Pancreas (tissue), 10 donors: ENCODE measurements around the gene TAPBP. TPM values are rescaled to one million over a fixed set of nuclear protein-coding genes. Genes with fewer than 3 reads are reported as not detected.
"Not testable (repeated sequence)": the region's sequence is repeated elsewhere in the genome, so short reads cannot be mapped to it uniquely, and the experiment has no call there.

Experiments
- ATAC-seq, 4 donors: fragments of 200-7000 bp; cut with Tn5 transposase; one replicate each; pipeline versions ENCODE4 v1.8.0 to v1.9.1; 2020; ENCODE audit warnings: mild to moderate bottlenecking in 4 of 4, moderate library complexity in 4 of 4
- DNase-seq, 6 donors: peaks; one replicate each; pipeline ENCODE4 v3.0.0-alpha.2; 2020
- FAIRE-seq: peaks from 2 replicates; lab custom pipeline; 2012; peaks lifted over from hg19 to GRCh38; lab: Jason Lieb, UNC
- H3K27ac ChIP-seq, 4 donors: fragments of 200-600 bp; sonication (generic); 1 replicate in 3 of 4; 2 replicates in 1 of 4; pipeline versions ENCODE4 v1.5.0 to v1.8.0; 2020
- H3K27me3 ChIP-seq, 4 donors: fragments of 200-600 bp; one replicate each; pipeline ENCODE4 v1.8.0; 2021
- H3K36me3 ChIP-seq, 3 donors: fragments of 200-600 bp; sonication (generic) in 1 of 3; one replicate each; pipeline versions ENCODE4 v1.5.0 to v1.8.0; 2020 to 2021
- H3K4me1 ChIP-seq, 3 donors: fragments of 200-600 bp; one replicate each; pipeline ENCODE4 v1.8.0; 2021
- H3K4me3 ChIP-seq, 4 donors: fragments of 200-600 bp; sonication (generic) in 2 of 4; one replicate each; pipeline versions ENCODE4 v1.5.0 to v1.8.0; 2020 to 2021
- H3K9me3 ChIP-seq, 4 donors: fragments of 200-600 bp; one replicate each; pipeline ENCODE4 v1.8.0; 2021
- WGBS, 2 donors: extraction: QIAGEN DNeasy Blood & Tissue Kit; methylation state at CpG; one replicate each; pipeline ENCODE4 v1.1.7; 2013; 5-methylcytosine and 5-hydroxymethylcytosine counted together
- intact Hi-C, 3 donors: fragments of 100-400 bp; cut with DNase I; formaldehyde crosslinking; loops; one replicate each; pipeline versions ENCODE4 v1.11.1 to v1.14.2; 2022
- polyA plus RNA-seq, 2 donors: library from polyadenylated mRNA; stranded (reverse); fragments of 200-250 nt; gene quantifications; one replicate each; pipeline ENCODE4 v1.2.3, GENCODE V29; 2013
- total RNA-seq, 6 donors: library from RNA; stranded (reverse); fragmentation: NEBNext Ultra II Directional in 4 of 6; extraction: Animal tissue kit (Norgen Biotek cat#: 25700) in 4 of 6; gene quantifications; one replicate each; pipeline versions ENCODE4 v1.2.1 to v1.2.4, GENCODE V29; 2021 to 2023
- TF ChIP-seq, protein P1 (sequence below), 4 donors: fragments of 200-600 bp; sonication (generic) in 3 of 4; IDR thresholded peaks; one replicate each; pipeline versions ENCODE4 v1.5.0 to v1.8.0; 2021; ENCODE audit warnings: antibody characterized with exemption in 4 of 4
- donor health status: healthy with polysubstance abuse.
- donor health status: DM: no; HTN: no; CAD: no; lungs with moderate emphysema.
- donor health status: DM: no; HTN: no; CAD: no.
- donor health status: control.
- donor health status: control.
- donor health status: Bipolar disorder and iron deficiency.
- donor health status: DM: yes; HTN: yes; CAD: no.
- donor health status: DM: no; HTN: no; CAD: no.
- donor health status: DM: no; HTN: no; CAD: no.
- donor health status: DM: yes; HTN: yes; CAD: no.

The TAPBP gene
- total and polyA plus RNA-seq, 8 donors = 28.0 to 152 (median 41.2) TPM

- no peak for FAIRE-seq
- no peak overlapping the region for H3K4me3 ChIP-seq
- H3K36me3 ChIP-seq = no peaks in the 10 kb centered on the region
- H3K4me1 ChIP-seq = no peaks in the 10 kb centered on the region
- ATAC-seq = no peak
- TF ChIP-seq, protein P1, sequence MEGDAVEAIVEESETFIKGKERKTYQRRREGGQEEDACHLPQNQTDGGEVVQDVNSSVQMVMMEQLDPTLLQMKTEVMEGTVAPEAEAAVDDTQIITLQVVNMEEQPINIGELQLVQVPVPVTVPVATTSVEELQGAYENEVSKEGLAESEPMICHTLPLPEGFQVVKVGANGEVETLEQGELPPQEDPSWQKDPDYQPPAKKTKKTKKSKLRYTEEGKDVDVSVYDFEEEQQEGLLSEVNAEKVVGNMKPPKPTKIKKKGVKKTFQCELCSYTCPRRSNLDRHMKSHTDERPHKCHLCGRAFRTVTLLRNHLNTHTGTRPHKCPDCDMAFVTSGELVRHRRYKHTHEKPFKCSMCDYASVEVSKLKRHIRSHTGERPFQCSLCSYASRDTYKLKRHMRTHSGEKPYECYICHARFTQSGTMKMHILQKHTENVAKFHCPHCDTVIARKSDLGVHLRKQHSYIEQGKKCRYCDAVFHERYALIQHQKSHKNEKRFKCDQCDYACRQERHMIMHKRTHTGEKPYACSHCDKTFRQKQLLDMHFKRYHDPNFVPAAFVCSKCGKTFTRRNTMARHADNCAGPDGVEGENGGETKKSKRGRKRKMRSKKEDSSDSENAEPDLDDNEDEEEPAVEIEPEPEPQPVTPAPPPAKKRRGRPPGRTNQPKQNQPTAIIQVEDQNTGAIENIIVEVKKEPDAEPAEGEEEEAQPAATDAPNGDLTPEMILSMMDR (IDR thresholded peaks at IDR 0.05) = no peak
- H3K27ac ChIP-seq = no peak overlapping the region
- WGBS, 2 donors = 82 to 90% methylated on average over 5 of the region's 5 CpGs
- H3K27me3 ChIP-seq = no peaks in the 10 kb centered on the region
- no peak for DNase-seq
- intact Hi-C loops = no loop called here
- H3K9me3 ChIP-seq = no peaks in the 10 kb centered on the region
Observed at GRCh38 chr6:33347816-33348215, 33.9 kb upstream of the TAPBP start.

- WGBS, 2 donors = 74 to 91% methylated on average over 5 of the region's 5 CpGs
- H3K4me3 ChIP-seq, intact Hi-C loops: not testable (repeated sequence)
Observed at GRCh38 chr6:33346972-33347371, 33.1 kb upstream of the TAPBP start.

GRCh38 chr6:33344701-33345697 is 31.1 kb upstream of the TAPBP start:
- FAIRE-seq (no peak), ATAC-seq (peak; percentile 69 to 87 (median 80)), DNase-seq (peak in 4 of 6 donors; percentile 36 to 56 (median 38))
- intact Hi-C loops = no loop called here
- Histone ChIP-seq H3K4me3 (no peak overlapping the region), H3K27me3 (no peaks in the 10 kb centered on the region), H3K9me3 (no peaks in the 10 kb centered on the region), H3K36me3 (no peaks in the 10 kb centered on the region), H3K27ac (no peak overlapping the region), H3K4me1 (no peaks in the 10 kb centered on the region)
- WGBS, 2 donors = 21 to 23% methylated on average over 22 of the region's 22 CpGs
- TF ChIP-seq, protein P1 (IDR thresholded peaks at IDR 0.05) = peak in 3 of 4 donors; percentile 24 to 47 (median 39)

More at GRCh38 chr6:33346972-33347371, 33.1 kb upstream of the TAPBP start:
- not testable (repeated sequence) for H3K9me3 ChIP-seq, H3K27me3 ChIP-seq, H3K27ac ChIP-seq, H3K36me3 ChIP-seq, FAIRE-seq, ATAC-seq, DNase-seq, H3K4me1 ChIP-seq

- H3K36me3 ChIP-seq = no peaks in the 10 kb centered on the region
- 75 to 78% methylated on average over 6 of the region's 6 CpGs for WGBS, 2 donors
- ATAC-seq (peak in 1 of 4 donors; percentile 30), DNase-seq (no peak), FAIRE-seq (no peak)
- intact Hi-C loops = no loop called here
- H3K4me1 ChIP-seq = no peaks in the 10 kb centered on the region
- no peak overlapping the region for H3K4me3 ChIP-seq
- TF ChIP-seq, protein P1 (IDR thresholded peaks at IDR 0.05) = no peak
- H3K27ac ChIP-seq = no peak overlapping the region
- H3K9me3 ChIP-seq = no peaks in the 10 kb centered on the region
- no peaks in the 10 kb centered on the region for H3K27me3 ChIP-seq
Observed at GRCh38 chr6:33343953-33344611, 30.2 kb upstream of the TAPBP start.

DNA sequence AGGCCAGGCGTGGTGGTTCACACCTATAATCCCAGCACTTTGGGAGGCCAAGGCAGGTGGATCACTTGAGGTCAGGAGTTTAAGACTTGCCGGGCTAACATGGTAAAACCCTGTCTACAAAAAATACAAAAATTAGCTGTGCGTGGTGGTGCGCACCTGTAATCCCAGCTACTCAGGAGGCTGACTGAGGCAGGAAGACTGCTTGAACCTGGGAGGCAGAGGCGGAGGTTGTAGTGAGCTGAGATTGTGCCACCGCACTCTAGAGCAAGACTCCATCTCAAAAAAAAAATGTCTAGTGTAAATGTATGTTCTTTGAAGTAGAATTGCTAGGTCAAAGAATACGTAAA is 29.7 kb upstream of the TAPBP start:
- FAIRE-seq, H3K4me1 ChIP-seq, H3K4me3 ChIP-seq, H3K9me3 ChIP-seq, DNase-seq, ATAC-seq, H3K27ac ChIP-seq, H3K36me3 ChIP-seq, intact Hi-C loops, H3K27me3 ChIP-seq: not testable (repeated sequence)
- 95 to 98% methylated on average over 7 of the region's 7 CpGs for WGBS, 2 donors
